Measurements from ENCODE around the gene UBE4B.

UBE4B gene

GRCh38 chr1:10160173-10160572 lies 127.4 kb downstream of the UBE4B start:
- DNase-seq (no peak), ATAC-seq (no peak)
- Mint-ChIP-seq H3K27ac (no peak overlapping the region), H3K4me1 (no peaks in the 10 kb centered on the region), H3K27me3 (no peaks in the 10 kb centered on the region), H3K9me3 (no peaks in the 10 kb centered on the region), H3K4me3 (no peak overlapping the region)

GRCh38 chr1:10160907-10161490 lies 128.2 kb downstream of the UBE4B start:
- Mint-ChIP-seq H3K27me3 (no peaks in the 10 kb centered on the region), H3K27ac (peak overlapping the region in 1 of 2 donors; percentile 83), H3K9me3 (no peaks in the 10 kb centered on the region), H3K4me3 (no peak overlapping the region), H3K4me1 (no peaks in the 10 kb centered on the region)
- DNase-seq (no peak), ATAC-seq (no peak)

DNA sequence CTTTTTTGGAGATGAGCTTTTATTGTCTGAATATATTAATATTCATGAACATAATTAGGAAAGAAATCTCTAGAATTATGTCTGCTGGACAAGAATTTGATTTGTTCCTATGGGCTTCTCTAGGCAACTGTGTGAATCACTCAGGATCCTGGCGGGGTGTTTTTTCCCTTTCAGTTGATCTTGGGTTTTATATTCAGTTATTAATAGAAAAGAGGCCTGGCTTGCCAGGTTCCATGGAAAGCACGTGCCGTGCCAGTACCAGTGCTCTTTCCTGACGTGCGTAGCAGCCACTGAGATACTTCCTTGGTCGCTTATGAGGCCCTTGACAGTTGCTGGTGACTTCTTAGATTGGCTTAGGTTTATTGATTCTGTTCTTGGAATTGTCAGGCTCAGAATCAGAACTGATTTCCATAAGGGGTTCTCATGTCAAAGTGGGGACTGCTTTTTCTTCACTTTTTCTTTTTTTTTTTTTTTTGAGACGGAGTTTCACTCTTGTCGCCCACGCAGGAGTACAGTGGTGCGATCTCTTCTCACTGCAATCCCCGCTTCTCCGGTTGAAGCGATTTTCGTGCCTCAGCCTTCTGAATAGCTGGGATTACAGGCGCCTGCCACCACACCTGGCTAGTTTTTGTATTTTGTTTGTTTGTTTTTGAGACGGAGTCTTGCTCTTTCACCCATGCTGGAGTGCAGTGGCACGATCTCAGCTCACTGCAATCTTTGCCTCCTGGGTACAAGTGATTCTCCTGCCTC lies 129.0 kb downstream of the UBE4B start:
- peak overlapping the region in 1 of 2 donors; percentile 2 for H3K27ac Mint-ChIP-seq
- DNase-seq, result no peak
- ATAC-seq, result no peak
- no peaks in the 10 kb centered on the region for H3K27me3 Mint-ChIP-seq
- no peak overlapping the region for H3K4me3 Mint-ChIP-seq
- H3K9me3 Mint-ChIP-seq, result no peaks in the 10 kb centered on the region
- H3K4me1 Mint-ChIP-seq, result no peaks in the 10 kb centered on the region

DNA sequence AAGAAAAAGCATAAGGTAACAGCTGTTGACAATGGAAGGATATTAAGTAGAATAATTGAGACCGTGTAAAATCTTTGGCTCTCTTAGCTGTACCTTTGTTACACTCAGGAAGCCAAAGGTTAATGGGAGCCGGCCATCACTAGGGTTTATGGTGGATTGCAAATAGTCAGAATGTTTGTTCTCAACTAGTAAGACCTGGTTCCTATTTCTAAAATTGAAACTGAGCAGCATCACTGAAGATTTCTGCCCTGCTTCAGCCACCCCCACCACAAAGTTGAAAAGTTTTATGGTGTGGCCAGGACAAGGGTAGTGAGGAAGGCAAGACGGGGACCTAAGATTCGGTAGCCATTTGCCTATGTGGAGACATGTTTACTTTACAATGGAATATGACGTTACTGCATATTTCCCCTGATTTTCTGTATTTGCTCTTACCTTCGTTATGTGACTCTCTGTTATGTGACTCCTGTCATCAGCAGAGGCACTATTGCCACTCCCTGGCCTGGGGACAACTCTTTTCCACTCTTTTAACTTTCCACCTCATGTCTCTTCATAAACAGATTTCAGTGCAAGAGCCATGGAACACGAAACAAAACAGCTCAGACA lies 136.3 kb downstream of the UBE4B start:
- Mint-ChIP-seq H3K4me3 (peak overlapping the region in 1 of 2 donors; percentile 75), H3K27ac (peak overlapping the region; percentile 98 to 100), H3K27me3 (no peaks in the 10 kb centered on the region), H3K4me1 (peaks cover 61% of the 10 kb centered on the region), H3K9me3 (peaks cover 0 to 4% of the 10 kb centered on the region in 2 donors)
- DNase-seq, result peak in 1 of 2 donors; percentile 35
- ATAC-seq, result peak; percentile 18

GRCh38 chr1:10170239-10170574 lies 137.4 kb downstream of the UBE4B start:
- Mint-ChIP-seq H3K4me3 (peak overlapping the region; percentile 75 to 85), H3K9me3 (peaks cover 4 to 7% of the 10 kb centered on the region in 2 donors), H3K4me1 (peaks cover 70% of the 10 kb centered on the region), H3K27me3 (no peaks in the 10 kb centered on the region), H3K27ac (peak overlapping the region; percentile 98 to 100)
- DNase-seq, result peak; percentile 27 to 55
- peak; percentile 94 for ATAC-seq

- ATAC-seq (no peak), DNase-seq (no peak)
- H3K27me3 Mint-ChIP-seq, result no peaks in the 10 kb centered on the region
- H3K4me1 Mint-ChIP-seq, result peaks cover 70% of the 10 kb centered on the region
- peaks cover 9 to 14% of the 10 kb centered on the region in 2 donors for H3K9me3 Mint-ChIP-seq
- peak overlapping the region; percentile 56 to 85 for H3K4me3 Mint-ChIP-seq
- H3K27ac Mint-ChIP-seq, result peak overlapping the region; percentile 98 to 100
Measured at GRCh38 chr1:10171105-10171767, 138.5 kb downstream of the UBE4B start.

GRCh38 chr1:10171995-10172669 lies 139.4 kb downstream of the UBE4B start:
- peaks cover 70% of the 10 kb centered on the region for H3K4me1 Mint-ChIP-seq
- H3K4me3 Mint-ChIP-seq, result peak overlapping the region; percentile 47 to 60
- no peaks in the 10 kb centered on the region for H3K27me3 Mint-ChIP-seq
- ATAC-seq (no peak), DNase-seq (no peak)
- H3K27ac Mint-ChIP-seq, result peak overlapping the region; percentile 70 to 93
- H3K9me3 Mint-ChIP-seq, result peaks cover 9 to 14% of the 10 kb centered on the region in 2 donors

DNA sequence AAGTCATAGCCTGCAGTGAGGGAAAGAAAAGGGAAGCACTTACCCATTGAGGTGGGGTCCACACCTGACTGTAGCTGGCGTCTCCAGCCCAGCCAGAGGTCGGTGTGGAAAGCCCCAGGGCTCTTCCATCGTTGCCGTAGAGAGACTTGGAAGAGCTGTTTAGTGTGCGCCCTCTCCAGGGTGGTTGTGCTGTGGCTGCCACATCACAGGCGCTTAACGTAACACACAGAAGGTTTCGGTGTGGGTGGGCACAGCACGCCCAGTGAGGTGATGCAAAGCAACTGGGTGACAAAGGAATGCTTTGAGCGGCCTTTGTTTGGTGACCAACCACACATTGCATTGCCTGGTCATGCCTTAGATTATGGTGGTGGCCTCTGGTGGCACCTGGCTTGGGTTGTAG lies 140.8 kb downstream of the UBE4B start:
- H3K27me3 Mint-ChIP-seq, result no peaks in the 10 kb centered on the region
- H3K9me3 Mint-ChIP-seq, result peaks cover 9 to 14% of the 10 kb centered on the region in 2 donors
- ATAC-seq, result peak; percentile 47
- peaks cover 63% of the 10 kb centered on the region for H3K4me1 Mint-ChIP-seq
- H3K4me3 Mint-ChIP-seq, result peak overlapping the region; percentile 7 to 42
- peak in 1 of 2 donors; percentile 58 for DNase-seq
- peak overlapping the region; percentile 41 to 93 for H3K27ac Mint-ChIP-seq

GRCh38 chr1:10177876-10178275 lies 145.1 kb downstream of the UBE4B start:
- peaks cover 5 to 14% of the 10 kb centered on the region in 2 donors for H3K9me3 Mint-ChIP-seq
- H3K27me3 Mint-ChIP-seq, result no peaks in the 10 kb centered on the region
- ATAC-seq (no peak), DNase-seq (no peak)
- H3K4me1 Mint-ChIP-seq, result peaks cover 21% of the 10 kb centered on the region
- H3K4me3 Mint-ChIP-seq, result no peak overlapping the region
- no peak overlapping the region for H3K27ac Mint-ChIP-seq

- Mint-ChIP-seq H3K4me3 (no peak overlapping the region), H3K4me1 (peaks cover 12% of the 10 kb centered on the region), H3K9me3 (peaks cover 5 to 14% of the 10 kb centered on the region in 2 donors), H3K27ac (no peak overlapping the region), H3K27me3 (no peaks in the 10 kb centered on the region)
- ATAC-seq (no peak), DNase-seq (no peak)
Measured at GRCh38 chr1:10178597-10179405, 146.0 kb downstream of the UBE4B start.

DNA sequence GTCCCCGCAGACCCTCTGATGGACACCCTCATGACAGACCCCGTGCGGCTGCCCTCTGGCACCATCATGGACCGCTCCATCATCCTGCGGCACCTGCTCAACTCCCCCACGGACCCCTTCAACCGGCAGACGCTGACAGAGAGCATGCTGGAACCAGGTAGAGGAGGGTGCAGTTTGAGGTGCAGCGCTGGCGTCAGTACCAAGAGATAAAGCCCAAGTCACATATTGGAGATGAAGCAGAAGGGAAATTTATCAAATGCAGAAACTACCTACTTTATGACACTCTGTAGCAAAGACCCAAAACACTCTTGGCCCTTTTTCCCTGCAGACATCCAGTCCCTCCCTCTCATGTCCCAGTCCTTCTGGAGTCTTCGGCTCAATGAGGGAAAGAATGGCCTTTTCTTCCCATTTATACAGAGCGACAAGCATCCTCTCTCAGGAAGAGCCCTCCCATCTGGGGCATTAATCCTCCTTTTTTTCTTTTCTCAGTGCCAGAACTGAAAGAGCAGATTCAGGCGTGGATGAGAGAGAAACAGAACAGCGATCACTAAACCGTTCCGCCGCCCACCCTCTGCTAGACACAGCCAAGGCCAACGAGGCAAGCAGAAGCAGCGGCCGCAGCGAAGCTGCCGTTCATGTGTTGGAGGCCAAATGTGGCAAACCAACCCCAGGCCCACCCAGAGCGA lies 146.8 kb downstream of the UBE4B start:
- H3K9me3 Mint-ChIP-seq, result peaks cover 5 to 13% of the 10 kb centered on the region in 2 donors

DNA sequence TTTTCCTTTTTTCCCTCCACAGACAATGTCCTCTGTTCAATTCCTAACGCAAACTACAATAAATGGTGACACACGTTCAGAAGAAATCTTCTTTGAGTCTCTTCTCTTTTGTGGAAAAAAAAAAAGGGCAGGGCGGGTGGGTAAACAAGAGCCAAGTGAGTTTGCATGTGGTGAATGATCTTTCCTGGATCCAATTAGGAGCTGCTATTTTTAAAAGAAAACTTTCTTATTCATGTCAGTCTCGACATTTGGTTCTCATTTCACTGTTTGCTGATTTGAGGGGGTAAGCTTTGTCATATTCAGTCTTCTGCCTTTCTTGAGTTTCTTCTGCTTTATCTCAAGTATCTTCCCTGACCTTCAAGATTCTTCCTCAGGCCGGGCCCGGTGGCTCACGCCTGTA lies 148.4 kb downstream of the UBE4B start:
- no peak overlapping the region for H3K27ac Mint-ChIP-seq
- no peaks in the 10 kb centered on the region for H3K4me1 Mint-ChIP-seq
- H3K9me3 Mint-ChIP-seq, result peaks cover 0 to under 1% of the 10 kb centered on the region in 2 donors
- no peak overlapping the region for H3K4me3 Mint-ChIP-seq
- H3K27me3 Mint-ChIP-seq, result no peaks in the 10 kb centered on the region
- DNase-seq (no peak), ATAC-seq (no peak)

More for the DNA sequence above, 146.8 kb downstream of the UBE4B start:
- no peak for ATAC-seq
- H3K4me3 Mint-ChIP-seq, result no peak overlapping the region
- H3K27me3 Mint-ChIP-seq, result no peaks in the 10 kb centered on the region
- no peak for DNase-seq
- peaks cover 5% of the 10 kb centered on the region for H3K4me1 Mint-ChIP-seq
- no peak overlapping the region for H3K27ac Mint-ChIP-seq

DNA sequence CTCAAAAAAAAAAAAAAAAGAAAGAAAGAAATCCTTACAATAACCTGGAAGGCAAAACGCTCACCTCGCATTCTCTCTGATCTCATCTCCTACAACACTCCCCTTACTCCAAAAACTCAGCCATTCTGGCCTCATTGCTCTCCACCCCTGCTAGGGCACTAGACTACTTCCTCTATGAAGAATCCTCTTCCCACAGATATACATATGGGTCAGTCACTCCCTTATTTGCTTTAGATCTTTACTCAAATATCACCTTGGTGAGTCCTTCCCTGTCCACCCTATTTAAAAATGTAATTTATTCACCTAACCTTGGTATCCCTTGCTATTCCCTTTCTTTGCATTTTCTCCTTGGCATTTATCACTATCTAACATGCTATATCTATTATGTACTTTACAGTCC lies 153.0 kb downstream of the UBE4B start:
- H3K4me1 Mint-ChIP-seq, result peaks cover 4% of the 10 kb centered on the region
- no peaks in the 10 kb centered on the region for H3K9me3 Mint-ChIP-seq
- ATAC-seq (no peak), DNase-seq (no peak)
- H3K27ac Mint-ChIP-seq, result no peak overlapping the region
- no peaks in the 10 kb centered on the region for H3K27me3 Mint-ChIP-seq
- no peak overlapping the region for H3K4me3 Mint-ChIP-seq

DNA sequence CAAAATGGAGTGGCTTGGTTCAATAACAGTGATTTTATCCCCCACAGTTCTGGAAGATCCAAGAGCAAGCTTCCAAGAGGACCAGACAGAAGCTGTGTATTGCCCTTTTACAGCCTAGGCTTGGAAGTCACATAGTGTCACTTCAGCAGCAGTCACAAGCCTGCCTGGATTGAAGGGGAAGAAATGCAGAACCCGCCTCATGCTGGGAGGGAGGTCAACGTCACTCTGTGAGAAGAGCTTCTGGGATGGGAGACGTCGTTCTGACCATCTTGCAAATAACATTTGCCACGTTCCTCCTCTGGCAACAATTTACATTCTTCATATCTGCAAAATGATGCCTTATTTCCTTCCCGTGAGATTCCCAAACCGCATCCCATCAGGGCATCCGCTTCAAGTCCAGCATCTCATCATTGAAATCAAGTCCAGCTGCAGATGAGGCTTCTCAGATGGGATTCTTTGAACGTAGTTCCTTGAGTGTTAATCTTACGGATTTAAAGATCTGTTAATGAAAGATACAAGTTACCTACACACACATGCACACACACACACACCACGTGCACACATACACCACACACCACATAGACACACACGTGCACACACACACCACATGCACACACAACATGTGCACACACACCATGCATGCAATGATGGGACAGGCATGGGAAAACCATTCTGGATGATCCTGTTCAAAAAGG lies 153.7 kb downstream of the UBE4B start:
- no peak overlapping the region for H3K27ac Mint-ChIP-seq
- no peak overlapping the region for H3K4me3 Mint-ChIP-seq
- peak; percentile 73 for ATAC-seq
- H3K4me1 Mint-ChIP-seq, result peaks cover 4% of the 10 kb centered on the region
- no peaks in the 10 kb centered on the region for H3K9me3 Mint-ChIP-seq
- DNase-seq, result peak in 1 of 2 donors; percentile 23
- no peaks in the 10 kb centered on the region for H3K27me3 Mint-ChIP-seq
